Tibial nerve (tissue), 4 donors: Measurements from ENCODE around the gene TDRD10. TPM values are rescaled to one million over a fixed set of nuclear protein-coding genes. Genes with fewer than 3 reads are reported as not detected.
A peak's percentile ranks its signal among the peaks of the same experiment; 100 is the strongest.

Experiments
- DNase-seq, 2 donors: peaks; one replicate each; pipeline ENCODE4 v3.0.0-alpha.2; 2019; ENCODE audit warnings: low spot score in 2 of 2
- H3K27ac ChIP-seq, 4 donors: fragments of 200-600 bp; sonication (generic) in 3 of 4; one replicate each; pipeline ENCODE4 v1.5.1; 2017 to 2019; ENCODE audit warnings: mild to moderate bottlenecking in 1 of 4
- H3K27me3 ChIP-seq, 2 donors: fragments of 200-600 bp; sonication (generic) in 1 of 2; one replicate each; pipeline versions ENCODE4 v1.5.1 to v1.6.0; 2017 to 2019
- H3K36me3 ChIP-seq, 3 donors: fragments of 200-600 bp; sonication (generic); one replicate each; pipeline ENCODE4 v1.5.1; 2018 to 2019
- H3K4me1 ChIP-seq, 4 donors: fragments of 200-600 bp; sonication (generic) in 3 of 4; one replicate each; pipeline ENCODE4 v1.5.1; 2017 to 2019
- H3K4me3 ChIP-seq, 4 donors: fragments of 200-600 bp; sonication (generic) in 3 of 4; one replicate each; pipeline ENCODE4 v1.5.1; 2017 to 2019; ENCODE audit warnings: mild to moderate bottlenecking in 1 of 4, moderate library complexity in 1 of 4
- H3K9me3 ChIP-seq, 4 donors: fragments of 200-600 bp; sonication (generic) in 3 of 4; one replicate each; pipeline ENCODE4 v1.5.1; 2017 to 2019
- EP300 ChIP-seq, 2 donors: sonication (generic); formaldehyde crosslinking; IDR thresholded peaks; one replicate each; pipeline ENCODE4 v1.6.1; 2017; ENCODE audit warnings: antibody characterized with exemption in 2 of 2, mild to moderate bottlenecking in 1 of 2
- POLR2A ChIP-seq, 2 donors: fragments of 450-650 bp; IDR thresholded peaks; one replicate each; pipeline ENCODE4 v1.6.1; 2017; ENCODE audit warnings: antibody characterized with exemption in 2 of 2, mild to moderate bottlenecking in 2 of 2, moderate library complexity in 2 of 2
- WGBS, 2 donors: methylation state at CpG; one replicate each; pipeline ENCODE4 v1.1.5; 2018; 5-methylcytosine and 5-hydroxymethylcytosine counted together
- total RNA-seq, 4 donors: library from RNA; depleted of rRNA; stranded (reverse); fragments of >200 nt; gene quantifications; one replicate each; pipeline ENCODE4 v1.1.0, GENCODE V29; 2016
- TF ChIP-seq, protein P1 (sequence below), 5 experiments: fragments of 200-600 bp in 3 of 5; fragments of 450-650 bp in 2 of 5; sonication (generic) in 3 of 5; IDR thresholded peaks; one replicate each; pipeline ENCODE4 v1.5.1; 2016 to 2019; ENCODE audit warnings: antibody characterized with exemption in 5 of 5, mild to moderate bottlenecking in 3 of 5, moderate library complexity in 2 of 5

Gene TDRD10
- total RNA-seq, 4 donors from 2014 or later, result 6.7 to 9.0 (median 7.6) TPM

DNA sequence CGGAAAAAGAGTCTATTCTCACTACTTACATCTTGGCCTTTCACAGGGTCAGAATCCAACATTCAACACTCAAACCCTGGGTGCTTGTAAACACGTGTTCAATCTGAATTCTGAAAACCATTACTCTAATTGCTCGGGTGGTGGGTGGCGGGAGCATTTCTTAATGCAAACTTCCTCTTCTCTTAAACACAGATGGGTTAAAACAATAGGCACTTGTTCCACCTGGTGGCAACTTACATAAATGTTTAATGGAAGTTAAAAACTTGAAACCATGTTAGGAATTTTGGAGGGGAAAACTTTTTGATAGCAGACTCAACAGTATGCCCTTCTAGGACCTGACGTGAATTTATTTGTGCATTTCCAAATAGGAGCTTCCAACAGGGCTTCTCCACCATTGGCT, 23.4 kb upstream of the TDRD10 start:
- H3K27ac ChIP-seq, result peak overlapping the region in 2 of 4 donors; percentile 12 to 36
- no peaks in the 10 kb centered on the region for H3K9me3 ChIP-seq
- peaks cover 0 to 52% (median 13%) of the 10 kb centered on the region in 4 donors for H3K4me1 ChIP-seq
- DNase-seq, result no peak
- WGBS, 2 donors, result 55 to 59% methylated on average over 5 of the region's 5 CpGs
- H3K36me3 ChIP-seq, result no peaks in the 10 kb centered on the region
- H3K4me3 ChIP-seq, result no peak overlapping the region
- TF ChIP-seq EP300 (IDR thresholded peaks at IDR 0.05) (no peak), POLR2A (IDR thresholded peaks at IDR 0.05) (no peak)
- TF ChIP-seq, protein P1, sequence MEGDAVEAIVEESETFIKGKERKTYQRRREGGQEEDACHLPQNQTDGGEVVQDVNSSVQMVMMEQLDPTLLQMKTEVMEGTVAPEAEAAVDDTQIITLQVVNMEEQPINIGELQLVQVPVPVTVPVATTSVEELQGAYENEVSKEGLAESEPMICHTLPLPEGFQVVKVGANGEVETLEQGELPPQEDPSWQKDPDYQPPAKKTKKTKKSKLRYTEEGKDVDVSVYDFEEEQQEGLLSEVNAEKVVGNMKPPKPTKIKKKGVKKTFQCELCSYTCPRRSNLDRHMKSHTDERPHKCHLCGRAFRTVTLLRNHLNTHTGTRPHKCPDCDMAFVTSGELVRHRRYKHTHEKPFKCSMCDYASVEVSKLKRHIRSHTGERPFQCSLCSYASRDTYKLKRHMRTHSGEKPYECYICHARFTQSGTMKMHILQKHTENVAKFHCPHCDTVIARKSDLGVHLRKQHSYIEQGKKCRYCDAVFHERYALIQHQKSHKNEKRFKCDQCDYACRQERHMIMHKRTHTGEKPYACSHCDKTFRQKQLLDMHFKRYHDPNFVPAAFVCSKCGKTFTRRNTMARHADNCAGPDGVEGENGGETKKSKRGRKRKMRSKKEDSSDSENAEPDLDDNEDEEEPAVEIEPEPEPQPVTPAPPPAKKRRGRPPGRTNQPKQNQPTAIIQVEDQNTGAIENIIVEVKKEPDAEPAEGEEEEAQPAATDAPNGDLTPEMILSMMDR (IDR thresholded peaks at IDR 0.05), result peak in 1 of 5 experiments; percentile 22
- no peaks in the 10 kb centered on the region for H3K27me3 ChIP-seq

DNA sequence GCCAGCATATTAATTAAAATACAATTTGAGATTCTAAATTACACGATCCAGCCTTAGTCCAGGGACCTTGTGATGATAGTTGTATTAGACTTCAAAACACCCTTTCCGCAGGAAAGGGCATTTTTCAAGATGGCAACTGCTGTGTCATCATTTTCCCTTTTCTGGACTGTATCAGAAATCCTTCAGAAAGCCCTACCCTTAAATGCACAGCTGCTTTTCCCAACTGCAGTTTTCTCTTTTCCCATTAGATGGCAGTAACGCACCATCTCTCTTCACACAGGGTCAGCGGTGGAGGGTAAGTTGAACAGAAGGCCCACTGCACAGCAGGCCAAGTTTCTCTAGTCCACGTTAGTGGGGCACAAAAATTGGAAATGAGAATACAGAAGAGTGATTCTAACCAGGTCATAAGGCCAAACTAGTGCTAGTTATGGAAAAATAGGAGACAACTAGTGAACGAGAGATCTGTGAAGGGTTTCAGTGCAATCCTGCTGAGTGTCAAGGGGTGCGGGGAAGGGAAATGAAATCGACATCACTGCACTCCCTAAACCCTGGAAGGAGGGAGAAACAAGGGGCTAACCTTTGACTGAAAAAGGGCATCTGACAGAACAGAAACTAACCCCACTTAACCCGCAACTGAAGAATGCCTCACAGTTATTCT, 22.1 kb upstream of the TDRD10 start:
- Histone ChIP-seq H3K4me3 (no peak overlapping the region), H3K4me1 (peaks cover 0 to 40% (median 8%) of the 10 kb centered on the region in 4 donors), H3K27ac (peak overlapping the region in 3 of 4 donors; percentile 14 to 70 (median 20)), H3K9me3 (no peaks in the 10 kb centered on the region), H3K36me3 (no peaks in the 10 kb centered on the region), H3K27me3 (no peaks in the 10 kb centered on the region)
- DNase-seq, result peak; percentile 33 to 94
- TF ChIP-seq, protein P1 (IDR thresholded peaks at IDR 0.05), result peak; percentile 91 to 97 (median 93)
- TF ChIP-seq POLR2A (IDR thresholded peaks at IDR 0.05), result no peak
- TF ChIP-seq EP300 (IDR thresholded peaks at IDR 0.05), result peak in 1 of 2 donors; percentile 60
- WGBS, 2 donors, result 22 to 25% methylated on average over 9 of the region's 9 CpGs

DNA sequence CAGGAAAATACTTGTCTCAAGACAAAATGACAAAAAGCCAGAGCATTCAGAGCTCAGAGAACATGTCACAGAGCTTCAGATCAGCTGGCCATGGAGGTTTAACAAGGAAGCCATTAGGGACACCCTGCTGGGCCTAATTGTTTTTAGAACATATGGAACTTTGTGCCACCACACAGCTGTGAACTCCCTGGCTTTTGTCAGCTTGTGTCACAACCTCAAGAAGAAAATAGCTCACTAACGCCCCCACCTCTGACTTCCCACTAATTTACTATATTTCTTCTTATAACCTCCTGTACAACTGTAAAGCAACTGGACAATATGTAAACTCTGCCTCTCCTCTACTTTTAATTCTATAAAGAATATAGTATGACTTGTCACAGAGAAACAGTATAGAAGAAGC, 21.0 kb upstream of the TDRD10 start:
- Histone ChIP-seq H3K27ac (peak overlapping the region; percentile 14 to 70 (median 17)), H3K36me3 (no peaks in the 10 kb centered on the region)
- WGBS, 2 donors, result 33 to 38% methylated on average over 1 of the region's 1 CpG

DNA sequence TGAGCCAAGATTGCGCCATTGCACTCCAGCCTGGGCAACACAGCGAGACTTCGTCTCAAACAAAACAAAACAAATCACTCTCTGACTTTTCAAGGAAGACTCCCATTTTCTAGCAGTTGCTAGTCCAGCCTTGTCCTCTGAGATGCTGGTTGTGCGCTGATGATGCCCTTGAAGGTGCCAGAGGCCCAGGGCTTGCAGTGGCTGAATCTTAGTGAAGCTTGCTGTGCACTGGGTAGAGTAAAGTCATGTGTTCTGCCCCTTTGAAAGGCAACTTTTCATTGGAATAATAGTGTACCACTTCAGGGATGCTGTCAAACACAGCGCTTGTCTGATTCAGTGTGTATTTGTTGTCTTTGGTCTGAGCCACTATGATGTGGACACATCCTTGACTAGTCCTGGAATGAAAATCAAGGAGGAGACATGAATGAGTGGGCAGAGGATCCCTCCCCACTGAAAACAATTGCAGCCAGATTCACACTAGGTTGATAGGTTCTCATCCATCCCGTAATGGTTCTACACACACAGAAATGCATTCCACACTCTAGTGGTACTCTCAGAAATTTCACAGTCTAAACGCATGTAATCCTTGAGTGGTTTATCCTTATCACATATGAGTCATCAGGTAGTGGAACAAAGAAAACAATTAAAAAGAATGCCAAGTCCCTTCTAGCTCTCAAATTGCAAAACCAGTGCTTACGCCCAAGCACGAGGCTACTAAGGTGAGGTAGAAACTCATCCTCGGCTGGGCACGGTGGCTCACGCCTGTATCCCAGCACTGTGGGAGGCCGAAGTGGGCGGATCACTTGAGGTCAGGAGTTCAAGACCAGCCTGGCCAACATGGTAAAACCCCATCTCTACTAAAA, 17.8 kb upstream of the TDRD10 start:
- peaks cover 0 to 25% (median 7%) of the 10 kb centered on the region in 4 donors for H3K4me1 ChIP-seq
- no peak for TF ChIP-seq EP300 (IDR thresholded peaks at IDR 0.05)
- TF ChIP-seq, protein P1 (IDR thresholded peaks at IDR 0.05), result no peak
- TF ChIP-seq POLR2A (IDR thresholded peaks at IDR 0.05), result no peak
- no peaks in the 10 kb centered on the region for H3K9me3 ChIP-seq
- no peaks in the 10 kb centered on the region for H3K36me3 ChIP-seq
- peaks cover 0 to 4% of the 10 kb centered on the region in 2 donors for H3K27me3 ChIP-seq
- H3K4me3 ChIP-seq, result no peak overlapping the region
- H3K27ac ChIP-seq, result peak overlapping the region in 1 of 4 donors; percentile 20
- 82 to 85% methylated on average over 14 of the region's 14 CpGs for WGBS, 2 donors
- no peak for DNase-seq

More for the DNA sequence above, 21.0 kb upstream of the TDRD10 start:
- TF ChIP-seq EP300 (IDR thresholded peaks at IDR 0.05), result no peak
- TF ChIP-seq POLR2A (IDR thresholded peaks at IDR 0.05), result no peak
- Histone ChIP-seq H3K27me3 (no peaks in the 10 kb centered on the region), H3K9me3 (no peaks in the 10 kb centered on the region), H3K4me3 (no peak overlapping the region), H3K4me1 (peaks cover 0 to 30% (median 7%) of the 10 kb centered on the region in 4 donors)
- no peak for DNase-seq

DNA sequence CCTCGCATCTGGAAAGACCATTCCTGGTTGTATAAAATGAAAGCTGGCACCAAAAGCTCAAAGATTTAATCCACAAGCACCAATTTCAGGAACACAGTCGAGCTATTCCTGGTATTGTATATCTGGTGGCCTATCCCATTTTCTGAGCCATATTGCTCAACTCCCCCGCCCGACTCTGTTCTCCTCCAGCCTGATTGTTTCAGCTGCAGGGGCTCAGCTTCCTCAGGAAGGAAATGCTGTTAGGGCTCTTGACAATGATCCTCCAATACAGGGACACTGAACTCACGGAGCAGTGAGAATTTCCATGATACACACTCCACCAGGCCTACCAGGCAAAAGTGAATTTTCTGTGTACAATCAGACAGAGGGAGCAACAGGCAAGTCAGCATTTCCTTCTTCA, 16.9 kb upstream of the TDRD10 start:
- WGBS, 2 donors, result 51 to 68% methylated on average over 5 of the region's 5 CpGs
- H3K9me3 ChIP-seq, result no peaks in the 10 kb centered on the region
- H3K27ac ChIP-seq, result no peak overlapping the region
- DNase-seq, result peak in 1 of 2 donors; percentile 28
- H3K4me3 ChIP-seq, result no peak overlapping the region
- peaks cover 0 to 15% (median 5%) of the 10 kb centered on the region in 4 donors for H3K4me1 ChIP-seq
- H3K27me3 ChIP-seq, result peaks cover 0 to 4% of the 10 kb centered on the region in 2 donors
- H3K36me3 ChIP-seq, result no peaks in the 10 kb centered on the region
- TF ChIP-seq EP300 (IDR thresholded peaks at IDR 0.05), result peak in 1 of 2 donors; percentile 81
- TF ChIP-seq, protein P1 (IDR thresholded peaks at IDR 0.05), result no peak
